Peyer's patch (tissue), 4 donors: ENCODE results near the gene EYA3. TPM values are rescaled to one million over a fixed set of nuclear protein-coding genes. Genes with fewer than 3 reads are reported as not detected.
A peak's percentile ranks its signal among the peaks of the same experiment; 100 is the strongest.

ENCODE experiments used
- DNase-seq, 3 donors: peaks; one replicate each; pipeline ENCODE4 v3.0.0-alpha.2; 2017 to 2019
- H3K27ac ChIP-seq, 4 donors: fragments of 200-600 bp; sonication (generic); one replicate each; pipeline ENCODE4 v1.5.1; 2016 to 2019
- H3K27me3 ChIP-seq, 2 donors: fragments of 200-600 bp; sonication (generic); one replicate each; pipeline ENCODE4 v1.5.1; 2019
- H3K36me3 ChIP-seq, 3 donors: fragments of 200-600 bp; sonication (generic); one replicate each; pipeline ENCODE4 v1.5.1; 2016 to 2019
- H3K4me1 ChIP-seq, 4 donors: fragments of 200-600 bp; sonication (generic); one replicate each; pipeline ENCODE4 v1.5.1; 2016 to 2019
- H3K4me3 ChIP-seq, 4 donors: fragments of 200-600 bp; sonication (generic); 1 replicate in 3 of 4; 2 replicates in 1 of 4; pipeline ENCODE4 v1.5.1; 2016 to 2019; ENCODE audit warnings: mild to moderate bottlenecking in 1 of 4
- H3K9me3 ChIP-seq, 4 donors: fragments of 200-600 bp; sonication (generic); one replicate each; pipeline ENCODE4 v1.5.1; 2016 to 2019; ENCODE audit warnings: mild to moderate bottlenecking in 1 of 4
- POLR2A ChIP-seq, 2 donors: fragments of 450-650 bp; IDR thresholded peaks; one replicate each; pipeline ENCODE4 v1.5.1; 2017; ENCODE audit warnings: antibody characterized with exemption in 2 of 2, mild to moderate bottlenecking in 2 of 2, moderate library complexity in 2 of 2
- total RNA-seq, 4 donors: library from RNA; depleted of rRNA; stranded (reverse); fragments of >200 nt; gene quantifications; one replicate each; pipeline ENCODE4 v1.1.0, GENCODE V29; 2016
- TF ChIP-seq, protein P1 (sequence below), 6 experiments: fragments of 450-650 bp in 4 of 6; fragments of 200-600 bp in 2 of 6; sonication (generic) in 1 of 6; IDR thresholded peaks; one replicate each; pipeline ENCODE4 v1.5.1; 2017 to 2019; ENCODE audit warnings: antibody characterized with exemption in 6 of 6, mild to moderate bottlenecking in 3 of 6, moderate library complexity in 1 of 6

Gene EYA3
- total RNA-seq, 4 donors from 2014 or later: 17.1 to 32.2 (median 23.4) TPM

DNA sequence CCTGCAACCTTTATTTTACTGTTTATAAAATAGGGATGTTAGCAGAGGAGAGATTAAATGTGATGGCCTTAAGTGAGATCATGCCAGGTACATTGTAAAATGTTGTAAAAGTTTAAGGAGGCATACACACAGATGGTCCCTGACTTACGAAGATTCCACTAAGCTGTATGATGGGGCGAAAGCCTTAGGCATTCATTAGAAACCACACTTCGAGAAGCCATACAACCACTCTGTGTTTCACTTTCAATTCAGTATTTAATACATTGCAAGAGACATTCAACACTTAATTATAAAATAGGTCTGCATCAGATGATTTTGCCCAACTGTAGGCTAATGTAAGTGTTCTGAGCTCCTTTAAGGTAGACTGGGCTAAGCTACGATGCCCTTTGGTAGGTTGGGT lies 149.9 kb downstream of the EYA3 start:
- DNase-seq: no peak
- no peaks in the 10 kb centered on the region for H3K4me1 ChIP-seq
- TF ChIP-seq, protein P1, sequence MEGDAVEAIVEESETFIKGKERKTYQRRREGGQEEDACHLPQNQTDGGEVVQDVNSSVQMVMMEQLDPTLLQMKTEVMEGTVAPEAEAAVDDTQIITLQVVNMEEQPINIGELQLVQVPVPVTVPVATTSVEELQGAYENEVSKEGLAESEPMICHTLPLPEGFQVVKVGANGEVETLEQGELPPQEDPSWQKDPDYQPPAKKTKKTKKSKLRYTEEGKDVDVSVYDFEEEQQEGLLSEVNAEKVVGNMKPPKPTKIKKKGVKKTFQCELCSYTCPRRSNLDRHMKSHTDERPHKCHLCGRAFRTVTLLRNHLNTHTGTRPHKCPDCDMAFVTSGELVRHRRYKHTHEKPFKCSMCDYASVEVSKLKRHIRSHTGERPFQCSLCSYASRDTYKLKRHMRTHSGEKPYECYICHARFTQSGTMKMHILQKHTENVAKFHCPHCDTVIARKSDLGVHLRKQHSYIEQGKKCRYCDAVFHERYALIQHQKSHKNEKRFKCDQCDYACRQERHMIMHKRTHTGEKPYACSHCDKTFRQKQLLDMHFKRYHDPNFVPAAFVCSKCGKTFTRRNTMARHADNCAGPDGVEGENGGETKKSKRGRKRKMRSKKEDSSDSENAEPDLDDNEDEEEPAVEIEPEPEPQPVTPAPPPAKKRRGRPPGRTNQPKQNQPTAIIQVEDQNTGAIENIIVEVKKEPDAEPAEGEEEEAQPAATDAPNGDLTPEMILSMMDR (IDR thresholded peaks at IDR 0.05): no peak
- TF ChIP-seq POLR2A (IDR thresholded peaks at IDR 0.05): no peak
- H3K27me3 ChIP-seq: no peaks in the 10 kb centered on the region
- no peaks in the 10 kb centered on the region for H3K9me3 ChIP-seq
- no peak overlapping the region for H3K4me3 ChIP-seq
- H3K27ac ChIP-seq: no peak overlapping the region
- H3K36me3 ChIP-seq: no peaks in the 10 kb centered on the region

- no peak for DNase-seq
Measured at GRCh38 chr1:27937524-27937836, 150.9 kb downstream of the EYA3 start.

DNA sequence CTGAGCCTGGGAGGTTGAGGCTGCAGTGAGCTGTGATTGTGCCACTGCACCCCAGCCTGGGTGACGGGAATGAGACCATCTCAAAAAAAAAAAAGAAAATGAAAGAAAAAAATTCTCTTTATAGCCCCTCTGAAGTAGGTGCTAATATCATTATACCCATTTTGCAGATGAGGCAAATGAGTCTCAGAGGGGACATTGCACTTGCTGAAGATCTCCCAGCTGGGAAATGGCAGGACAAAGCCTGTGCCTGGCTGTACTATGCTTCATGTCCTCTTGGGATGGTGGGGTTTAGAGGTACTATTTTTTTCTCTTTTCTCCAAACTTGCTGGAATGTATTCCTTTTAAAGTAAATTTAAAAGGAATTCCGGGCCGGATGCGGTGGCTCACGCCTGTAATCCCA lies 152.0 kb downstream of the EYA3 start:
- H3K36me3 ChIP-seq: no peaks in the 10 kb centered on the region
- no peak overlapping the region for H3K27ac ChIP-seq
- no peaks in the 10 kb centered on the region for H3K4me1 ChIP-seq
- no peak for TF ChIP-seq POLR2A (IDR thresholded peaks at IDR 0.05)
- TF ChIP-seq, protein P1 (IDR thresholded peaks at IDR 0.05): no peak
- DNase-seq: no peak
- H3K27me3 ChIP-seq: no peaks in the 10 kb centered on the region
- no peaks in the 10 kb centered on the region for H3K9me3 ChIP-seq
- no peak overlapping the region for H3K4me3 ChIP-seq

More at GRCh38 chr1:27937524-27937836, 150.9 kb downstream of the EYA3 start:
- Histone ChIP-seq H3K4me3 (no peak overlapping the region), H3K4me1 (no peaks in the 10 kb centered on the region), H3K9me3 (no peaks in the 10 kb centered on the region), H3K27me3 (no peaks in the 10 kb centered on the region), H3K27ac (no peak overlapping the region), H3K36me3 (no peaks in the 10 kb centered on the region)
- no peak for TF ChIP-seq POLR2A (IDR thresholded peaks at IDR 0.05)
- TF ChIP-seq, protein P1 (IDR thresholded peaks at IDR 0.05): no peak

GRCh38 chr1:27935721-27936120 lies 152.7 kb downstream of the EYA3 start:
- Histone ChIP-seq H3K9me3 (no peaks in the 10 kb centered on the region), H3K27me3 (no peaks in the 10 kb centered on the region), H3K4me1 (no peaks in the 10 kb centered on the region), H3K27ac (peak overlapping the region in 1 of 4 donors; percentile 36), H3K4me3 (peak overlapping the region in 2 of 4 donors; percentile 44 to 53), H3K36me3 (no peaks in the 10 kb centered on the region)
- no peak for DNase-seq
- TF ChIP-seq, protein P1 (IDR thresholded peaks at IDR 0.05): no peak
- TF ChIP-seq POLR2A (IDR thresholded peaks at IDR 0.05): no peak

DNA sequence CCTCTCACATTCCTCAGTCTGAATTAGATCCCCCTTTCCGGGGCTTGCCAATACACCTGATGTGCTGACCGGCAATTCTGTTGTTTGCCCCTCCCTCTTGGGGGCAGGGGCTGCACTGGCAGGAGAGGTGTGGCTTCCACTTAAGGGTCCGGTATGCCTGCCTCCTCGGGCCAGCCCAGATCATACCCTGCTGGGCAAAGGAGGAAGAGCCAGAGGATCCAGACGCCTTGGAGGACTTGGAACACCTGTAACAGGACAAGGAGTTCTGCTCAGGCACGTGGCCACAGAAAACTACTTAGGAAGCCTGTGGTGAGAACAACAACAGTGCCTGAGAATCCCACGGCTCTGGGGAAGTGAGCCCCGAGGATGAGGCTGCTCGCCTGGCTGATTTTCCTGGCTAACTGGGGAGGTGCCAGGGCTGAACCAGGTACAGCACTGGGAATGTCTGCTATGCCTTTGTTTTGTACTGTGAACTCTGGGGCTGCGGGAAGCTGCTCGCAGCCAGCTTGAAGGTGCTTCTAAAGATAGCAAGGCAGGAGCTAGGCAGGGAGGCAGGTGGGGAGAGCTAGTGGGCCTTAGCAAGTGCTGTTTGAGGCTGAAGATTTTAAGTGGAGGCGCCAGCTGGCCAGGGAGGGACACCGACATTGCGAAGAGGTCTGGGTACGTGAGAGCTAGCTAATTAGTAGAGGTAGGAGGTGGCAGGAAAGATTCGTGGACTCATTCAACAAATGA lies 153.4 kb downstream of the EYA3 start, which contains the start of gene SMPDL3B:
Gene SMPDL3B, plus strand, starts transcription at position 183 of the 732 bp plus-strand sequence. Its CDS starts 184 bp downstream, at position 367.
- H3K27ac ChIP-seq: peak within 1 kb of the TSS in 3 of 4 donors; percentile 36 to 77 (median 55)
- DNase-seq: peak in 2 of 3 donors; percentile 79 to 82
- TF ChIP-seq, protein P1 (IDR thresholded peaks at IDR 0.05): peak in 3 of 6 experiments; percentile 50 to 59 (median 54)
- peak; percentile 31 to 61 for TF ChIP-seq POLR2A (IDR thresholded peaks at IDR 0.05)
- H3K36me3 ChIP-seq: no peaks in the 10 kb centered on the region
- no peaks in the 10 kb centered on the region for H3K9me3 ChIP-seq
- no peaks in the 10 kb centered on the region for H3K4me1 ChIP-seq
- H3K27me3 ChIP-seq: no peaks in the 10 kb centered on the region
- H3K4me3 ChIP-seq: peak within 1 kb of the TSS in 3 of 4 donors; percentile 17 to 53 (median 44)
